Measurements from ENCODE around the gene ATP23.

ATP23 gene, protein sequence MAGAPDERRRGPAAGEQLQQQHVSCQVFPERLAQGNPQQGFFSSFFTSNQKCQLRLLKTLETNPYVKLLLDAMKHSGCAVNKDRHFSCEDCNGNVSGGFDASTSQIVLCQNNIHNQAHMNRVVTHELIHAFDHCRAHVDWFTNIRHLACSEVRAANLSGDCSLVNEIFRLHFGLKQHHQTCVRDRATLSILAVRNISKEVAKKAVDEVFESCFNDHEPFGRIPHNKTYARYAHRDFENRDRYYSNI

DNA sequence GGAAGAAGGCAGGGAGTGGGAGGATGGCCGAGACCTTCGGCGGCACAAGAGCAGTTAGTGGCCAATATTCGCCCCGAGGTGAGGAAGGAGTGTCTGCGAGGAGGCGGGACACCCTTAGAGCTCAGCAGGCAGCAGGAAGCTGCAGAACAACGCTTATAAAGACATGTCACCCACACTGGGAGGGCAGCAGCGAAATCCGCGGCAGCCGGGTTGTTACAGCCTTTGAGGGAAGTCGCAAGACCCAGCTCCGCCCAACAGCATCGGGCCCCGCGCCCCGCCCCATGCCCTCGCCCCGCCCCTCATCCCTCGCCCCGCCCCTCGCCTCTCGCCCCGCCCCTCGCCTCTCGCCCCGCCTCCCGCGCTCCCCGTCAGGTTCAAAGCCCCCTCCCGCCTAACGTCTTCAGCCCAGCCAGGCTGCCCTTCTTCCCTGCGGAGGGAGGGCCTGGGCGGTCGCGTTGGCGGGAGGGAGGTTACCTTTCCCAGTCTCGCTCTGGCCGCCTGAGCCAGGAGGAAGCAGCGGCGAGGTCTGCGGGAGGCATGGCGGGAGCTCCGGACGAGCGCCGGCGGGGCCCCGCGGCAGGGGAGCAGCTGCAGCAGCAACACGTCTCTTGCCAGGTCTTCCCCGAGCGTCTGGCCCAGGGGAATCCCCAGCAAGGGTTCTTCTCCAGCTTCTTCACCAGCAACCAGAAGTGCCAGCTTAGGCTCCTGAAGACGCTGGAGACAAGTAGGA lies at the start of gene ATP23:
TSS of gene ATP23 (plus strand) at position 403 of the 730 bp plus-strand sequence. CDS start at position 538, 135 bp downstream.
- peak; percentile 55 for DNase-seq (ENCODE audit: low read depth)
- TF ChIP-seq, protein P1, sequence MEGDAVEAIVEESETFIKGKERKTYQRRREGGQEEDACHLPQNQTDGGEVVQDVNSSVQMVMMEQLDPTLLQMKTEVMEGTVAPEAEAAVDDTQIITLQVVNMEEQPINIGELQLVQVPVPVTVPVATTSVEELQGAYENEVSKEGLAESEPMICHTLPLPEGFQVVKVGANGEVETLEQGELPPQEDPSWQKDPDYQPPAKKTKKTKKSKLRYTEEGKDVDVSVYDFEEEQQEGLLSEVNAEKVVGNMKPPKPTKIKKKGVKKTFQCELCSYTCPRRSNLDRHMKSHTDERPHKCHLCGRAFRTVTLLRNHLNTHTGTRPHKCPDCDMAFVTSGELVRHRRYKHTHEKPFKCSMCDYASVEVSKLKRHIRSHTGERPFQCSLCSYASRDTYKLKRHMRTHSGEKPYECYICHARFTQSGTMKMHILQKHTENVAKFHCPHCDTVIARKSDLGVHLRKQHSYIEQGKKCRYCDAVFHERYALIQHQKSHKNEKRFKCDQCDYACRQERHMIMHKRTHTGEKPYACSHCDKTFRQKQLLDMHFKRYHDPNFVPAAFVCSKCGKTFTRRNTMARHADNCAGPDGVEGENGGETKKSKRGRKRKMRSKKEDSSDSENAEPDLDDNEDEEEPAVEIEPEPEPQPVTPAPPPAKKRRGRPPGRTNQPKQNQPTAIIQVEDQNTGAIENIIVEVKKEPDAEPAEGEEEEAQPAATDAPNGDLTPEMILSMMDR (conservative IDR thresholded peaks at IDR 0.05; ENCODE audit: low read depth, low read length) = no peak
- peak within 1 kb of the TSS; percentile 78 for H3K4me3 ChIP-seq (ENCODE audit: low read length)

DNA sequence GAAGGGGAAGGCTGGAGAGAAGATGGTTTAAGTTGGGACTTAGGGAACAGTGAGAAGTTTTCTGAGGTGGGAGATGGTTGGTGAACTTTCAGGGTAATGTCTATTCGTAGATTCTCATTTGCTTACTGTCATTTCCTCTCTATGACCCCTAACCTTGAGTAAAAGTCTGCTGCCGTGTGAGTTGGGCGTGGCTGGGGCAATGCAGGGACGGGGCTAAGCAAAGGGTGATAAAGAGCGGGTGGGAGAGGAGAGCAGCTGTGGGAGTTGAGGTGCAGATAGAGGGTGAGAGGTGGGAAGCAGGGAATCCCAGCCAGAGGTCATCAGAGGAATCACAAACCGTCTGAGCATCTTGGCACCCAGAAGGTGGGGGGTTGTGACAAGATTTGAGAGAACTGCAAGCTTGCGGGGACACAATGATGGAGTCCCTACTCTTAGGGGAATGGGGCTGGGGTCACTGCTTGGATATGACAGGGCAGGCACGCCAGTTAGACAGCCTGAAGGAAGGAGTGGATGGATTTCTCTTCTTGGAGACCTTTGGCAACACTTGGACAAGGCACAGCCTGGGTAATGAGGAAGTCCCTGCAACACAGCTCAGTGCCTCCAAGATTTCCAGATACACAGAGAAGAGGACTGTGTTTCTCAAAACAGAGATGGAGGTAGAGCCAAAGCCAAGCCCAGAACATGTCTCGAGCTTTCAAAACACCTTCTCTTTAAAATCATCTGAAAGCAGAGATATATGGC lies 49.0 kb upstream of the ATP23 start:
- no peak for DNase-seq (ENCODE audit: low read depth)
- no peak overlapping the region for H3K4me3 ChIP-seq (ENCODE audit: low read length)
- TF ChIP-seq, protein P1 (conservative IDR thresholded peaks at IDR 0.05; ENCODE audit: low read depth, low read length) = no peak

DNA sequence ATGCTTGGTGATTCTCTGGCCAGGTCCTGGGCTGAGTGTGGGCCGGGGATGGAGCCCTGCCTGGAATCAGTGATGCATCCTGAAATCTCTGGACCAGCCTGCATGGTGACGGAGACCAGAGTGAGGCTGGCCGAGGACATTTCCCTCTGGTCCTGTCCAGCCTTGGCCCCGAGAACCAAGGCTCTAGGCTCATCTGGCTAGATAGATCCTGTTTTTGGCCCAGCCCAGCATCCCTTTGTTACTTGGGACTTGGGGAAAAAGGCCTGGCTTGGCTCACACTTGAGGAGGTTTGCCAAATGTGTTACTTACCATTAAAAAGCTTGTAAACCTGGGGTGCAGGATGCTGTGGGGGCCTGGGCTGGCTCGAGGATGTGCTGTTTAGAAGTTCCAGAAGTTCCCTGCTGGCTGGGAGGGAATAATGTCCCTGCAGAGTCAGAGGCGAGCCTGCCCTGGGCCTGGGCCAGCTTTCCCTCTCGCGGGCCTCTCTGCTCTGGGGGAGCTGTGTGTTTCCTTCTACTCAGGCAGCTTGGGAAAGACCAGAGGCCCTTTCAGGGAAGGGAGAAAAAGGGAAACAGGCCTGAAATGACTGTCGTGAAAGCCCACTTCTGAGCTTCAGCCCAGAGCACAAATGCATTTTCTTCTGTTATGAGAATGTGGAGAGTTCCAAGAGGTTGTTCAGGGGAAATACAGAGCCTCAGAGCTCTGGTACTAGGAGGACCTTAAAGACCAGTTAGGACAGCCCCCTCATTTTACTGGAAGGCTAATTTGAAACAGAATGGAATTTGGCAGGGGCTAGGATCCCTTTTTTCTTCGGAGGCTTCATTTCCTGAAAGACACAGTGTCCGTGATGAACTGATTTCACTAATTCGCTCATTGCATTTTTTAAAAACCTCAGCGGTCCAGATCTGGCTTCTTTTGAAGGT lies 47.7 kb upstream of the ATP23 start:
- peak; percentile 62 for DNase-seq (ENCODE audit: low read depth)
- peak overlapping the region; percentile 13 for H3K4me3 ChIP-seq (ENCODE audit: low read length)
- TF ChIP-seq, protein P1 (conservative IDR thresholded peaks at IDR 0.05; ENCODE audit: low read depth, low read length) = no peak

DNA sequence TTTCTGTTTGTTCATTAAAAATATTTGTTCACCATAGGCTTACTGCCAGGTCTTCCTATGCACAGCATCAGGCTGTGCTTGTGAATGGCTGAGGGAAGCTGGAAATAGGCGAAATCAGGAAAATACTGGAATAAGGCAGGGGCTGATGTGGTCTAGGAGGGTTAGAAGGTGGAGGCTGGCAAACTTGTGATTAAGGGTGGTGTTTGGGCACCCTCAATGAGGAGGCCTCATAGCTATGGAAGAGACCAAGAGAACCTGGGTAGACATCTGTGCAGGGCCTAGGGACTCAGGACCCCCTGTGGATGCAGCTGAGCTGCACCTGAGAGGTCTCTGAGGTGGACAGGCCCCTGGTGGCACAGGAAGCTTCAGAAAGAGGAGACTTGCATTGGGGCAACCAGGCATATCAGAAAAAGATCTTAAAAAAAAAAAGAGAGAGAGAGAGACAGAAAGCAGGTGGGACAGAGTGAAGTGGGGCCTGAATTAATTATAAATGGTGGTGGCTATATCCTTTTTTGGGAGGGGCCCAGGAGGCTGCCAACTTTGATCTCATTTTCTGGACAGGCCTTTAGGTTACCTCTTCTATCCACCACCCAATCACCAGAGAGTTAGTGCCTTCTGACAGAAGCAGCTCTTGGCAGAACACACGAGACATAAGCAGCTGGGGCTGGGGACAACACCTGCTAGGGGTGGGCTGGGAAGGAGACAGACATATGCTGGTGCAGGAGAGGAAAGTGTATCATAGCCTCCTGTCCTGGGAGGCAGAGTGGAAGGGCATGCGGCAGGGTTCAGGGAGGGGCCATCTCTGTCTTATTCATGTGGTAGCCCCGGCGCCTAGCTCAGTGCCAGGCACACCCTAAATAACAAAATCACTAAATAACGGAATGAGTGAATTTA lies 46.7 kb upstream of the ATP23 start:
- no peak for DNase-seq (ENCODE audit: low read depth)
- TF ChIP-seq, protein P1 (conservative IDR thresholded peaks at IDR 0.05; ENCODE audit: low read depth, low read length) = no peak
- H3K4me3 ChIP-seq (ENCODE audit: low read length) = no peak overlapping the region

DNA sequence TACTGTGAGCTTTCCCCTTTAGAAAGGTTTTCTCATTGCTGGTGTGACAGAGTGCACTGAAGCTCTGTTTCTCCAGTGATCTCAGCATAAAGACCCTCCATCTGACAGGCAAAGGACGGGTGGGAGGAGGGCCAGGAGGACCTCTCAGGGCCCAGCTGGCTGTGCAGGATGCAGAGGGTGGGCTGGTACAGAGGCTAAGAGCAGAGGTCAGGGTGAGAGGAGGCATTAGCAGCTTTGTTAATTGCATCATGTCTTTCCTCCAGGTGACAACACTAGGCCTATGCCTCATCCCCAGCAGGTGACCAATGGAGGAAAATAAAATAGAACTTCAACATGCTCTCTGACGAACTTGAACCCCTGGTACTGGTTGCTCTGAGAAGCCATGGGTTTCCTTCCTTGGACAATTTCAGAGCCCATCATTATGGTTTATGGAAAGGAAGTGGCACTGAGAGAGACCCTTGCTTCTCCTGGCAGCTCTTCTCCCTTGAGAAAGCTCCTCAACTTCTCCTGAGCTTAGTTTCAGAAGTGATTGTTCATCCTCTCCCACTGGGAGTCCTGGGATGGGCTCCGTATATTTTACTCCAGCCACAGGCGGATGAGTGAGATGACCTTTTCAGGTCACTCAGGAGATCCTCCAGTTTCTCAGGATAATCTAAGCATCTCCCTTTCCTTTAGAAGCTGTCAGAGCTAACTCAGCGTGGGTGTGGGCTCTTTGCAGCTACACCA lies 45.8 kb upstream of the ATP23 start:
- TF ChIP-seq, protein P1 (conservative IDR thresholded peaks at IDR 0.05; ENCODE audit: low read depth, low read length) = no peak
- no peak overlapping the region for H3K4me3 ChIP-seq (ENCODE audit: low read length)
- DNase-seq (ENCODE audit: low read depth) = no peak

Measured in retinal pigment epithelial cell (primary cell).